IPS-20b (cell line): Measurements from ENCODE around the gene SUPT5H.
A peak's percentile ranks its signal among the peaks of the same experiment; 100 is the strongest.
"Not testable (repeated sequence)": the region's sequence is repeated elsewhere in the genome, so short reads cannot be mapped to it uniquely, and the experiment has no call there.

ENCODE experiments used
- H3K27ac ChIP-seq: one replicate; pipeline ENCODE4 v1.5.1; 2013; ENCODE audit warnings: low read length
- H3K27me3 ChIP-seq: 2 replicates; pipeline ENCODE4 v1.6.1; 2013; ENCODE audit warnings: mild to moderate bottlenecking, low read length, inconsistent platforms; ENCODE audit not compliant: insufficient read depth
- H3K36me3 ChIP-seq: 2 replicates; pipeline ENCODE4 v1.6.1; 2013; ENCODE audit warnings: low read depth, mild to moderate bottlenecking, inconsistent platforms, low read length, moderate library complexity; ENCODE audit not compliant: insufficient read depth
- H3K4me1 ChIP-seq: 2 replicates; pipeline ENCODE4 v1.6.1; 2013; ENCODE audit warnings: mild to moderate bottlenecking, control low read depth, inconsistent platforms, low read length, moderate library complexity; ENCODE audit not compliant: insufficient read depth
- H3K4me3 ChIP-seq: 2 replicates; pipeline ENCODE4 v1.5.1; 2013; ENCODE audit warnings: mild to moderate bottlenecking, low read length, inconsistent platforms
- H3K9ac ChIP-seq: 2 replicates; pipeline ENCODE4 v1.6.1; 2013; ENCODE audit warnings: low read depth, mild to moderate bottlenecking, inconsistent platforms, low read length, moderate library complexity
- H3K9me3 ChIP-seq: 2 replicates; pipeline ENCODE4 v1.6.1; 2013; ENCODE audit warnings: mild to moderate bottlenecking, low read depth, low read length, inconsistent platforms; ENCODE audit not compliant: insufficient read depth

The SUPT5H gene

GRCh38 chr19:39479319-39479801, 34.0 kb downstream of the SUPT5H start:
- not testable (repeated sequence) for H3K4me1 ChIP-seq, H3K27me3 ChIP-seq, H3K27ac ChIP-seq, H3K4me3 ChIP-seq, H3K9me3 ChIP-seq, H3K9ac ChIP-seq
- H3K36me3 ChIP-seq, result peaks cover 40% of the 10 kb centered on the region

GRCh38 chr19:39479916-39480315, 34.5 kb downstream of the SUPT5H start:
- H3K9ac ChIP-seq, result peak overlapping the region; percentile 99; the same call in 1 of the 2 replicates
- no peak overlapping the region for H3K27ac ChIP-seq
- H3K4me3 ChIP-seq, result peak overlapping the region; percentile 99
- H3K4me1 ChIP-seq, result peaks cover 4% of the 10 kb centered on the region; the same call in 1 of the 2 replicates
- H3K27me3 ChIP-seq, result no peaks in the 10 kb centered on the region
- peaks cover 39% of the 10 kb centered on the region for H3K36me3 ChIP-seq
- H3K9me3 ChIP-seq, result no peaks in the 10 kb centered on the region

GRCh38 chr19:39480337-39481228, 35.2 kb downstream of the SUPT5H start, which contains the start of gene TIMM50:
Gene TIMM50, plus strand, starts transcription at chr19:39480838. Its CDS starts 16 bp downstream, at chr19:39480854.
- H3K36me3 ChIP-seq, result peaks cover 43% of the 10 kb centered on the region

GRCh38 chr19:39481229-39481545, 35.8 kb downstream of the SUPT5H start:
- Histone ChIP-seq H3K27me3 (no peaks in the 10 kb centered on the region), H3K36me3 (peaks cover 43% of the 10 kb centered on the region), H3K4me3 (peak overlapping the region; percentile 99), H3K9ac (peak overlapping the region; percentile 99), H3K9me3 (no peaks in the 10 kb centered on the region), H3K4me1 (peaks cover 4% of the 10 kb centered on the region; the same call in 1 of the 2 replicates), H3K27ac (peak overlapping the region; percentile 68)

More at GRCh38 chr19:39480337-39481228, 35.2 kb downstream of the SUPT5H start, which contains the start of gene TIMM50:
- H3K9ac ChIP-seq, result peak within 1 kb of the TSS; percentile 99
- H3K27me3 ChIP-seq, result no peaks in the 10 kb centered on the region
- H3K9me3 ChIP-seq, result no peaks in the 10 kb centered on the region
- H3K4me3 ChIP-seq, result peak within 1 kb of the TSS; percentile 99
- H3K27ac ChIP-seq, result peak within 1 kb of the TSS; percentile 68
- peaks cover 4% of the 10 kb centered on the region; the same call in 1 of the 2 replicates for H3K4me1 ChIP-seq

GRCh38 chr19:39481676-39482075, 36.3 kb downstream of the SUPT5H start:
- Histone ChIP-seq H3K9ac (peak overlapping the region; percentile 99), H3K27me3 (no peaks in the 10 kb centered on the region), H3K4me3 (peak overlapping the region; percentile 99), H3K36me3 (peaks cover 43% of the 10 kb centered on the region), H3K4me1 (peaks cover 4% of the 10 kb centered on the region; the same call in 1 of the 2 replicates), H3K27ac (peak overlapping the region; percentile 68), H3K9me3 (no peaks in the 10 kb centered on the region)

GRCh38 chr19:39483141-39483540, 37.8 kb downstream of the SUPT5H start:
- Histone ChIP-seq H3K9me3 (no peaks in the 10 kb centered on the region), H3K9ac (no peak overlapping the region), H3K27ac (no peak overlapping the region), H3K27me3 (no peaks in the 10 kb centered on the region), H3K4me1 (peaks cover 4% of the 10 kb centered on the region; the same call in 1 of the 2 replicates), H3K4me3 (no peak overlapping the region), H3K36me3 (peaks cover 50% of the 10 kb centered on the region)

GRCh38 chr19:39489756-39490155, 44.4 kb downstream of the SUPT5H start:
- Histone ChIP-seq H3K27ac (no peak overlapping the region), H3K9me3 (no peaks in the 10 kb centered on the region)

GRCh38 chr19:39492225-39492624, 46.8 kb downstream of the SUPT5H start:
- peaks cover 4% of the 10 kb centered on the region; the same call in 1 of the 2 replicates for H3K27me3 ChIP-seq
- no peaks in the 10 kb centered on the region for H3K9me3 ChIP-seq
- H3K4me3 ChIP-seq, result no peak overlapping the region
- H3K9ac ChIP-seq, result no peak overlapping the region
- H3K36me3 ChIP-seq, result peaks cover 37% of the 10 kb centered on the region
- H3K27ac ChIP-seq, result no peak overlapping the region
- no peaks in the 10 kb centered on the region for H3K4me1 ChIP-seq

More at GRCh38 chr19:39489756-39490155, 44.4 kb downstream of the SUPT5H start:
- H3K9ac ChIP-seq, result no peak overlapping the region
- H3K4me3 ChIP-seq, result no peak overlapping the region
- H3K36me3 ChIP-seq, result peaks cover 60% of the 10 kb centered on the region
- no peaks in the 10 kb centered on the region for H3K4me1 ChIP-seq
- H3K27me3 ChIP-seq, result no peaks in the 10 kb centered on the region

GRCh38 chr19:39492788-39493187, 47.4 kb downstream of the SUPT5H start:
- Histone ChIP-seq H3K4me3 (no peak overlapping the region), H3K4me1 (no peaks in the 10 kb centered on the region), H3K9ac (no peak overlapping the region), H3K27me3 (peaks cover 10% of the 10 kb centered on the region; the same call in 1 of the 2 replicates), H3K36me3 (peaks cover 36% of the 10 kb centered on the region), H3K27ac (no peak overlapping the region), H3K9me3 (no peaks in the 10 kb centered on the region)

GRCh38 chr19:39494661-39495060, 49.3 kb downstream of the SUPT5H start:
- H3K27ac ChIP-seq, result no peak overlapping the region
- H3K9ac ChIP-seq, result no peak overlapping the region
- H3K4me3 ChIP-seq, result no peak overlapping the region
- no peaks in the 10 kb centered on the region for H3K9me3 ChIP-seq
- peaks cover 17% of the 10 kb centered on the region for H3K36me3 ChIP-seq
- peaks cover 29% of the 10 kb centered on the region for H3K27me3 ChIP-seq
- H3K4me1 ChIP-seq, result peaks cover 6% of the 10 kb centered on the region; the same call in 1 of the 2 replicates

GRCh38 chr19:39496063-39496462, 50.7 kb downstream of the SUPT5H start:
- H3K27me3 ChIP-seq, result peaks cover 43% of the 10 kb centered on the region
- no peak overlapping the region for H3K9ac ChIP-seq
- no peak overlapping the region for H3K27ac ChIP-seq
- H3K36me3 ChIP-seq, result peaks cover 7% of the 10 kb centered on the region; the same call in 1 of the 2 replicates
- H3K4me1 ChIP-seq, result peaks cover 6% of the 10 kb centered on the region; the same call in 1 of the 2 replicates
- H3K9me3 ChIP-seq, result no peaks in the 10 kb centered on the region
- H3K4me3 ChIP-seq, result no peak overlapping the region

GRCh38 chr19:39497701-39497995, 52.3 kb downstream of the SUPT5H start:
- H3K9ac ChIP-seq, result peak overlapping the region; percentile 33; the same call in 1 of the 2 replicates
- no peak overlapping the region for H3K27ac ChIP-seq
- peaks cover 6% of the 10 kb centered on the region; the same call in 1 of the 2 replicates for H3K4me1 ChIP-seq
- peak overlapping the region; percentile 77; the same call in 1 of the 2 replicates for H3K4me3 ChIP-seq
- no peaks in the 10 kb centered on the region for H3K9me3 ChIP-seq
- no peaks in the 10 kb centered on the region for H3K36me3 ChIP-seq
- peaks cover 59% of the 10 kb centered on the region for H3K27me3 ChIP-seq
